ENCODE data around the gene CDK5RAP2. TPM values are rescaled to one million over a fixed set of nuclear protein-coding genes. Genes with fewer than 3 reads are reported as not detected.

CDK5RAP2 gene
- total and polyA plus RNA-seq, 2 donors, result 27.3 to 44.0 TPM

GRCh38 chr9:120447959-120448500, 131.9 kb downstream of the CDK5RAP2 start:
- no peak overlapping the region for H3K4me3 ChIP-seq (ENCODE audit: low read length in 2 of 2)
- H3K36me3 ChIP-seq (ENCODE audit: control insufficient read depth in 2 of 2, insufficient read depth in 2 of 2, low read length in 1 of 2), result peaks cover 47 to 49% of the 10 kb centered on the region in 2 donors
- no peak for DNase-seq (ENCODE audit: low read depth in 6 of 9, low spot score in 9 of 9)

GRCh38 chr9:120446671-120447070, 133.3 kb downstream of the CDK5RAP2 start:
- WGBS, result 96% methylated on average over 4 of the region's 4 CpGs
- Histone ChIP-seq H3K9me3 (ENCODE audit: control insufficient read depth in 2 of 2, insufficient read depth in 1 of 2, low read length in 1 of 2) (no peaks in the 10 kb centered on the region), H3K4me3 (ENCODE audit: low read length in 2 of 2) (no peak overlapping the region), H3K36me3 (ENCODE audit: control insufficient read depth in 2 of 2, insufficient read depth in 2 of 2, low read length in 1 of 2) (peaks cover 49 to 52% of the 10 kb centered on the region in 2 donors), H3K27me3 (ENCODE audit: control insufficient read depth in 2 of 2, insufficient read depth in 1 of 2, low read length in 1 of 2) (no peaks in the 10 kb centered on the region), H3K27ac (ENCODE audit: low read depth in 1 of 2, low read length in 1 of 2) (no peak overlapping the region), H3K4me1 (ENCODE audit: control insufficient read depth in 2 of 2, insufficient read depth in 2 of 2, low read length in 2 of 2) (no peaks in the 10 kb centered on the region)
- no peak for DNase-seq (ENCODE audit: low read depth in 6 of 9, low spot score in 9 of 9)

More at GRCh38 chr9:120447959-120448500, 131.9 kb downstream of the CDK5RAP2 start:
- no peaks in the 10 kb centered on the region for H3K4me1 ChIP-seq (ENCODE audit: control insufficient read depth in 2 of 2, insufficient read depth in 2 of 2, low read length in 2 of 2)
- 98% methylated on average over 9 of the region's 9 CpGs for WGBS
- no peaks in the 10 kb centered on the region for H3K27me3 ChIP-seq (ENCODE audit: control insufficient read depth in 2 of 2, insufficient read depth in 1 of 2, low read length in 1 of 2)
- H3K9me3 ChIP-seq (ENCODE audit: control insufficient read depth in 2 of 2, insufficient read depth in 1 of 2, low read length in 1 of 2), result no peaks in the 10 kb centered on the region
- H3K27ac ChIP-seq (ENCODE audit: low read depth in 1 of 2, low read length in 1 of 2), result no peak overlapping the region

GRCh38 chr9:120443976-120444375, 136.0 kb downstream of the CDK5RAP2 start:
- Histone ChIP-seq H3K27me3 (ENCODE audit: control insufficient read depth in 2 of 2, insufficient read depth in 1 of 2, low read length in 1 of 2) (no peaks in the 10 kb centered on the region), H3K4me1 (ENCODE audit: control insufficient read depth in 2 of 2, insufficient read depth in 2 of 2, low read length in 2 of 2) (no peaks in the 10 kb centered on the region), H3K9me3 (ENCODE audit: control insufficient read depth in 2 of 2, insufficient read depth in 1 of 2, low read length in 1 of 2) (no peaks in the 10 kb centered on the region), H3K4me3 (ENCODE audit: low read length in 2 of 2) (no peak overlapping the region), H3K36me3 (ENCODE audit: control insufficient read depth in 2 of 2, insufficient read depth in 2 of 2, low read length in 1 of 2) (peaks cover 55 to 58% of the 10 kb centered on the region in 2 donors), H3K27ac (ENCODE audit: low read depth in 1 of 2, low read length in 1 of 2) (no peak overlapping the region)
- DNase-seq (ENCODE audit: low read depth in 6 of 9, low spot score in 9 of 9), result no peak
- WGBS, result over 99% methylated on average over 3 of the region's 3 CpGs

- Histone ChIP-seq H3K4me1 (ENCODE audit: control insufficient read depth in 2 of 2, insufficient read depth in 2 of 2, low read length in 2 of 2) (no peaks in the 10 kb centered on the region), H3K9me3 (ENCODE audit: control insufficient read depth in 2 of 2, insufficient read depth in 1 of 2, low read length in 1 of 2) (no peaks in the 10 kb centered on the region), H3K36me3 (ENCODE audit: control insufficient read depth in 2 of 2, insufficient read depth in 2 of 2, low read length in 1 of 2) (peaks cover 58 to 63% of the 10 kb centered on the region in 2 donors), H3K27me3 (ENCODE audit: control insufficient read depth in 2 of 2, insufficient read depth in 1 of 2, low read length in 1 of 2) (no peaks in the 10 kb centered on the region), H3K4me3 (ENCODE audit: low read length in 2 of 2) (no peak overlapping the region), H3K27ac (ENCODE audit: low read depth in 1 of 2, low read length in 1 of 2) (no peak overlapping the region)
- WGBS, result 97% methylated on average over 2 of the region's 2 CpGs
- no peak for DNase-seq (ENCODE audit: low read depth in 6 of 9, low spot score in 9 of 9)
Measured at GRCh38 chr9:120443489-120443888, 136.5 kb downstream of the CDK5RAP2 start.

GRCh38 chr9:120442308-120442995, 137.5 kb downstream of the CDK5RAP2 start:
- Histone ChIP-seq H3K27ac (ENCODE audit: low read depth in 1 of 2, low read length in 1 of 2) (no peak overlapping the region), H3K9me3 (ENCODE audit: control insufficient read depth in 2 of 2, insufficient read depth in 1 of 2, low read length in 1 of 2) (no peaks in the 10 kb centered on the region), H3K4me1 (ENCODE audit: control insufficient read depth in 2 of 2, insufficient read depth in 2 of 2, low read length in 2 of 2) (no peaks in the 10 kb centered on the region), H3K4me3 (ENCODE audit: low read length in 2 of 2) (no peak overlapping the region), H3K36me3 (ENCODE audit: control insufficient read depth in 2 of 2, insufficient read depth in 2 of 2, low read length in 1 of 2) (peaks cover 53 to 68% of the 10 kb centered on the region in 2 donors), H3K27me3 (ENCODE audit: control insufficient read depth in 2 of 2, insufficient read depth in 1 of 2, low read length in 1 of 2) (no peaks in the 10 kb centered on the region)
- no peak for DNase-seq (ENCODE audit: low read depth in 6 of 9, low spot score in 9 of 9)
- WGBS, result 92% methylated on average over 6 of the region's 6 CpGs

GRCh38 chr9:120441426-120442307, 138.3 kb downstream of the CDK5RAP2 start:
- Histone ChIP-seq H3K27me3 (ENCODE audit: control insufficient read depth in 2 of 2, insufficient read depth in 1 of 2, low read length in 1 of 2) (no peaks in the 10 kb centered on the region), H3K27ac (ENCODE audit: low read depth in 1 of 2, low read length in 1 of 2) (no peak overlapping the region), H3K9me3 (ENCODE audit: control insufficient read depth in 2 of 2, insufficient read depth in 1 of 2, low read length in 1 of 2) (no peaks in the 10 kb centered on the region), H3K36me3 (ENCODE audit: control insufficient read depth in 2 of 2, insufficient read depth in 2 of 2, low read length in 1 of 2) (peaks cover 55 to 70% of the 10 kb centered on the region in 2 donors), H3K4me1 (ENCODE audit: control insufficient read depth in 2 of 2, insufficient read depth in 2 of 2, low read length in 2 of 2) (no peaks in the 10 kb centered on the region), H3K4me3 (ENCODE audit: low read length in 2 of 2) (no peak overlapping the region)
- 96% methylated on average over 9 of the region's 9 CpGs for WGBS
- DNase-seq (ENCODE audit: low read depth in 6 of 9, low spot score in 9 of 9), result no peak

- Histone ChIP-seq H3K36me3 (ENCODE audit: control insufficient read depth in 2 of 2, insufficient read depth in 2 of 2, low read length in 1 of 2) (peaks cover 55 to 73% of the 10 kb centered on the region in 2 donors), H3K27me3 (ENCODE audit: control insufficient read depth in 2 of 2, insufficient read depth in 1 of 2, low read length in 1 of 2) (no peaks in the 10 kb centered on the region), H3K9me3 (ENCODE audit: control insufficient read depth in 2 of 2, insufficient read depth in 1 of 2, low read length in 1 of 2) (no peaks in the 10 kb centered on the region), H3K4me3 (ENCODE audit: low read length in 2 of 2) (no peak overlapping the region), H3K27ac (ENCODE audit: low read depth in 1 of 2, low read length in 1 of 2) (no peak overlapping the region), H3K4me1 (ENCODE audit: control insufficient read depth in 2 of 2, insufficient read depth in 2 of 2, low read length in 2 of 2) (no peaks in the 10 kb centered on the region)
- 90% methylated on average over 1 of the region's 1 CpG for WGBS
- DNase-seq (ENCODE audit: low read depth in 6 of 9, low spot score in 9 of 9), result no peak
Measured at GRCh38 chr9:120440791-120441190, 139.2 kb downstream of the CDK5RAP2 start.

- WGBS, result 93% methylated on average over 1 of the region's 1 CpG
Measured at GRCh38 chr9:120439926-120440325, 140.0 kb downstream of the CDK5RAP2 start.

More at GRCh38 chr9:120439926-120440325, 140.0 kb downstream of the CDK5RAP2 start:
- Histone ChIP-seq H3K36me3 (ENCODE audit: control insufficient read depth in 2 of 2, insufficient read depth in 2 of 2, low read length in 1 of 2) (peaks cover 48 to 73% of the 10 kb centered on the region in 2 donors), H3K9me3 (ENCODE audit: control insufficient read depth in 2 of 2, insufficient read depth in 1 of 2, low read length in 1 of 2) (no peaks in the 10 kb centered on the region), H3K4me3 (ENCODE audit: low read length in 2 of 2) (no peak overlapping the region), H3K27ac (ENCODE audit: low read depth in 1 of 2, low read length in 1 of 2) (no peak overlapping the region), H3K4me1 (ENCODE audit: control insufficient read depth in 2 of 2, insufficient read depth in 2 of 2, low read length in 2 of 2) (no peaks in the 10 kb centered on the region), H3K27me3 (ENCODE audit: control insufficient read depth in 2 of 2, insufficient read depth in 1 of 2, low read length in 1 of 2) (no peaks in the 10 kb centered on the region)
- no peak for DNase-seq (ENCODE audit: low read depth in 6 of 9, low spot score in 9 of 9)
